MCF 10A (cell line): ENCODE measurements around the gene POLR3B. TPM values are rescaled to one million over a fixed set of nuclear protein-coding genes. Genes with fewer than 3 reads are reported as not detected.

Experiments used
- BruUV-seq: library from RNA; stranded (reverse); fragments of 400-500 nt; replicated peaks from 2 replicates; lab custom pipeline; 2021; lab: Mats Ljungman, UMichigan
- CTCF ChIA-PET: fragments of 300-600 bp; sonication (Branson Sonifier 250); formaldehyde crosslinking; extraction: SDS; loops from one replicate; lab custom pipeline; 2021; ENCODE audit warnings: antibody characterized with exemption, inconsistent platforms; lab: Yijun Ruan, JAX
- POLR2A ChIA-PET: fragments of 300-600, 350-650 bp; sonication (Branson Sonifier 250); formaldehyde crosslinking; extraction: SDS; loops from one replicate; lab custom pipeline; 2020; ENCODE audit warnings: antibody characterized with exemption, inconsistent platforms; lab: Yijun Ruan, JAX
- DNase-seq: peaks from one replicate; pipeline ENCODE4 v3.0.0-alpha.2; 2018; ENCODE audit not compliant: unreplicated experiment
- H3K27ac Mint-ChIP-seq: one replicate; pipeline ENCODE4 v1.8.0; 2022; ENCODE audit warnings: mild to moderate bottlenecking, low read depth, mixed read lengths; ENCODE audit not compliant: unreplicated experiment
- H3K27me3 Mint-ChIP-seq: one replicate; pipeline ENCODE4 v1.8.0; 2022; ENCODE audit warnings: mixed read lengths; ENCODE audit not compliant: insufficient read depth, unreplicated experiment
- H3K36me3 Mint-ChIP-seq: one replicate; pipeline ENCODE4 v1.8.0; 2022; ENCODE audit warnings: mild to moderate bottlenecking, moderate library complexity, mixed read lengths; ENCODE audit not compliant: insufficient read depth, unreplicated experiment
- H3K4me1 Mint-ChIP-seq: one replicate; pipeline ENCODE4 v1.8.0; 2022; ENCODE audit warnings: mixed read lengths; ENCODE audit not compliant: insufficient read depth, unreplicated experiment
- H3K4me3 Mint-ChIP-seq: one replicate; pipeline ENCODE4 v1.8.0; 2022; ENCODE audit warnings: mild to moderate bottlenecking, moderate library complexity, mixed read lengths; ENCODE audit not compliant: unreplicated experiment
- H3K9me3 Mint-ChIP-seq: one replicate; pipeline ENCODE4 v1.8.0; 2022; ENCODE audit warnings: mixed read lengths; ENCODE audit not compliant: unreplicated experiment
- CTCF ChIP-seq: fragments of 200-600 bp; IDR thresholded peaks from one replicate; pipeline ENCODE4 v1.8.0; 2022; ENCODE audit warnings: antibody characterized with exemption, mild to moderate bottlenecking; ENCODE audit not compliant: unreplicated experiment
- intact Hi-C: fragments of 100-400 bp; cut with micrococcal nuclease; formaldehyde crosslinking; loops from 2 replicates; pipeline ENCODE4 v1.14.1; 2022
- total RNA-seq: library from RNA; stranded (reverse); gene quantifications from 2 replicates; pipeline ENCODE4 v1.2.3, GENCODE V29; 2022

Gene POLR3B
- total RNA-seq, 1 experiment from 2014 or later = 15.7 TPM

GRCh38 chr12:106315523-106315922, 42.0 kb upstream of the POLR3B start:
- no peak for TF ChIP-seq CTCF
- ChIA-PET POLR2A (interaction anchor here (1.2 to 6.1 kb wide), 2 partner anchors 12 to 28 kb away, joined by 3 to 62 read pairs; partner anchors contain the start of gene TCP11L2), CTCF (interaction anchor here (0.7 to 2.9 kb wide), 5 partner anchors 11 to 92 kb away, joined by 3 to 13 read pairs (median 4); no protein-coding TSS in a partner anchor)
- Mint-ChIP-seq H3K36me3 (peaks cover 47% of the 10 kb centered on the region), H3K27me3 (no peaks in the 10 kb centered on the region), H3K4me1 (peaks cover 13% of the 10 kb centered on the region), H3K9me3 (no peaks in the 10 kb centered on the region), H3K27ac (no peak overlapping the region), H3K4me3 (no peak overlapping the region)
- no peak for DNase-seq
- BruUV-seq = no TSS peak
- intact Hi-C loops = no loop called here

GRCh38 chr12:106317406-106318082, 40.0 kb upstream of the POLR3B start:
- peaks cover 58% of the 10 kb centered on the region for H3K36me3 Mint-ChIP-seq
- no peaks in the 10 kb centered on the region for H3K27me3 Mint-ChIP-seq
- TF ChIP-seq CTCF = no peak
- H3K9me3 Mint-ChIP-seq = no peaks in the 10 kb centered on the region
- BruUV-seq = no TSS peak
- peak overlapping the region; percentile 21 for H3K27ac Mint-ChIP-seq
- CTCF ChIA-PET = interaction anchor here (0.5 to 2.9 kb wide), 10 partner anchors 9 to 1676 kb away, joined by 3 to 13 read pairs (median 4); partner anchors contain the start of gene POLR3B
- POLR2A ChIA-PET = interaction anchor here (1.0 to 6.1 kb wide), 11 partner anchors 8 to 75 kb away, joined by 3 to 62 read pairs (median 4); partner anchors contain the start of genes POLR3B and TCP11L2
- DNase-seq = peak; percentile 90
- no peak overlapping the region for H3K4me3 Mint-ChIP-seq
- H3K4me1 Mint-ChIP-seq = peaks cover 13% of the 10 kb centered on the region
- intact Hi-C loops = no loop called here

- Mint-ChIP-seq H3K27me3 (no peaks in the 10 kb centered on the region), H3K9me3 (no peaks in the 10 kb centered on the region), H3K4me3 (no peak overlapping the region), H3K4me1 (peaks cover 13% of the 10 kb centered on the region), H3K27ac (no peak overlapping the region), H3K36me3 (peaks cover 51% of the 10 kb centered on the region)
- intact Hi-C loops = no loop called here
- POLR2A ChIA-PET = interaction anchor here (1.3 to 1.9 kb wide), 2 partner anchors 21 to 37 kb away, joined by 5 to 8 read pairs; partner anchors contain the start of gene POLR3B
- no TSS peak for BruUV-seq
- no peak for DNase-seq
- TF ChIP-seq CTCF = no peak
- CTCF ChIA-PET = interaction anchor here (0.6 to 2.5 kb wide), 7 partner anchors 14 to 1943 kb away, joined by 3 to 10 read pairs (median 3); partner anchors contain the start of gene POLR3B
Measured at GRCh38 chr12:106321139-106321850, 36.3 kb upstream of the POLR3B start.

- Mint-ChIP-seq H3K9me3 (no peaks in the 10 kb centered on the region), H3K36me3 (peaks cover 48% of the 10 kb centered on the region), H3K27ac (no peak overlapping the region), H3K27me3 (no peaks in the 10 kb centered on the region), H3K4me3 (no peak overlapping the region), H3K4me1 (no peaks in the 10 kb centered on the region)
- no peak for TF ChIP-seq CTCF
- ChIA-PET CTCF (no interaction called here), POLR2A (no interaction called here)
- BruUV-seq = no TSS peak
- intact Hi-C loops = no loop called here
- DNase-seq = no peak
Measured at GRCh38 chr12:106323537-106323936, 34.0 kb upstream of the POLR3B start.
